ENCODE results near the gene RBM18. TPM values are rescaled to one million over a fixed set of nuclear protein-coding genes. Genes with fewer than 3 reads are reported as not detected.

RBM18 gene
- total and polyA plus RNA-seq, 2 experiments from 2014 or later, result 9.3 to 25.5 TPM

DNA sequence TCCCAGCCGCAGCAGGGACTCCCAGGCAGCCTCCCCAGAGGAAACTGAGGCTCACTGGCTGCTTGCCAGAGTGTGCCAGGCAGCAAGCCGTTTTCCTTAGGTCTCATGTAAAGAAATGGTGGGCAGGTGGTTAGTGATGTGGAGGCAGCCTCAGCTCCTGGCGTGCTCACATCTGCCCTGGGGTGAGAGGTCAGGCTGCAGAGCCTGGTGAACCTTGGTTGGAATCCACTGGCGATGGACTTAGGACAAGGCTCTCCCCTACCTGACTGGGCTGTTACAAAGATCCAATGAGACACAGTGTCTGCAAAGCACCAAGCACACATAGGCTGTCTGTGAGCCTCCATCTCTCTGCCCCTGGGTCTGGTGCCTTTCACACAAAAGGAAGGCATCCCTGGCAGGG lies 66.8 kb downstream of the RBM18 start:
- Mint-ChIP-seq H3K4me3 (no peak overlapping the region), H3K36me3 (ENCODE audit: low read depth) (no peaks in the 10 kb centered on the region), H3K4me1 (peaks cover 8% of the 10 kb centered on the region), H3K27ac (no peak overlapping the region), H3K27me3 (ENCODE audit: insufficient read depth, low read depth, poor library complexity) (peaks cover 4% of the 10 kb centered on the region), H3K9me3 (no peaks in the 10 kb centered on the region; the same call in 2 of the 3 replicates)
- Histone ChIP-seq H3K4me1 (ENCODE audit: insufficient read depth) (peaks cover under 1% of the 10 kb centered on the region; the same call in 1 of the 2 replicates), H3K9me2 (ENCODE audit: insufficient read depth) (no peaks in the 10 kb centered on the region), H4K20me1 (replicated peaks; ENCODE audit: insufficient read depth) (no peaks in the 10 kb centered on the region), H3K4me2 (no peak overlapping the region), H3K4me3 (no peak overlapping the region), H3K27ac (ENCODE audit: low read depth) (no peak overlapping the region), H3F3A (replicated peaks; ENCODE audit: low read depth) (no peaks in the 10 kb centered on the region), H3K36me3 (ENCODE audit: insufficient read depth) (no peaks in the 10 kb centered on the region), H2AFZ (no peak overlapping the region), H3K27me3 (ENCODE audit: insufficient read depth) (no peaks in the 10 kb centered on the region), H3K79me2 (replicated peaks; ENCODE audit: insufficient read depth) (no peaks in the 10 kb centered on the region)
- ATAC-seq, result no peak
- TF ChIP-seq STAT1 (IDR thresholded peaks at IDR 0.05; ENCODE audit: unreplicated experiment) (no peak), EZH2 (IDR thresholded peaks at IDR 0.05; ENCODE audit: low read depth, unreplicated experiment) (no peak), POLR2AphosphoS5 (IDR thresholded peaks at IDR 0.05; ENCODE audit: low read depth) (no peak), REST (IDR thresholded peaks at IDR 0.05; ENCODE audit: unreplicated experiment) (no peak), ETS1 (IDR thresholded peaks at IDR 0.05) (no peak), JUNB (IDR thresholded peaks at IDR 0.05; ENCODE audit: unreplicated experiment) (no peak), EZH2phosphoT487 (IDR thresholded peaks at IDR 0.05; ENCODE audit: unreplicated experiment) (no peak), ZNF331 (CRISPR knock-in tag; IDR thresholded peaks at IDR 0.05; ENCODE audit: low read depth) (no peak)
- TF ChIP-seq, protein P1, sequence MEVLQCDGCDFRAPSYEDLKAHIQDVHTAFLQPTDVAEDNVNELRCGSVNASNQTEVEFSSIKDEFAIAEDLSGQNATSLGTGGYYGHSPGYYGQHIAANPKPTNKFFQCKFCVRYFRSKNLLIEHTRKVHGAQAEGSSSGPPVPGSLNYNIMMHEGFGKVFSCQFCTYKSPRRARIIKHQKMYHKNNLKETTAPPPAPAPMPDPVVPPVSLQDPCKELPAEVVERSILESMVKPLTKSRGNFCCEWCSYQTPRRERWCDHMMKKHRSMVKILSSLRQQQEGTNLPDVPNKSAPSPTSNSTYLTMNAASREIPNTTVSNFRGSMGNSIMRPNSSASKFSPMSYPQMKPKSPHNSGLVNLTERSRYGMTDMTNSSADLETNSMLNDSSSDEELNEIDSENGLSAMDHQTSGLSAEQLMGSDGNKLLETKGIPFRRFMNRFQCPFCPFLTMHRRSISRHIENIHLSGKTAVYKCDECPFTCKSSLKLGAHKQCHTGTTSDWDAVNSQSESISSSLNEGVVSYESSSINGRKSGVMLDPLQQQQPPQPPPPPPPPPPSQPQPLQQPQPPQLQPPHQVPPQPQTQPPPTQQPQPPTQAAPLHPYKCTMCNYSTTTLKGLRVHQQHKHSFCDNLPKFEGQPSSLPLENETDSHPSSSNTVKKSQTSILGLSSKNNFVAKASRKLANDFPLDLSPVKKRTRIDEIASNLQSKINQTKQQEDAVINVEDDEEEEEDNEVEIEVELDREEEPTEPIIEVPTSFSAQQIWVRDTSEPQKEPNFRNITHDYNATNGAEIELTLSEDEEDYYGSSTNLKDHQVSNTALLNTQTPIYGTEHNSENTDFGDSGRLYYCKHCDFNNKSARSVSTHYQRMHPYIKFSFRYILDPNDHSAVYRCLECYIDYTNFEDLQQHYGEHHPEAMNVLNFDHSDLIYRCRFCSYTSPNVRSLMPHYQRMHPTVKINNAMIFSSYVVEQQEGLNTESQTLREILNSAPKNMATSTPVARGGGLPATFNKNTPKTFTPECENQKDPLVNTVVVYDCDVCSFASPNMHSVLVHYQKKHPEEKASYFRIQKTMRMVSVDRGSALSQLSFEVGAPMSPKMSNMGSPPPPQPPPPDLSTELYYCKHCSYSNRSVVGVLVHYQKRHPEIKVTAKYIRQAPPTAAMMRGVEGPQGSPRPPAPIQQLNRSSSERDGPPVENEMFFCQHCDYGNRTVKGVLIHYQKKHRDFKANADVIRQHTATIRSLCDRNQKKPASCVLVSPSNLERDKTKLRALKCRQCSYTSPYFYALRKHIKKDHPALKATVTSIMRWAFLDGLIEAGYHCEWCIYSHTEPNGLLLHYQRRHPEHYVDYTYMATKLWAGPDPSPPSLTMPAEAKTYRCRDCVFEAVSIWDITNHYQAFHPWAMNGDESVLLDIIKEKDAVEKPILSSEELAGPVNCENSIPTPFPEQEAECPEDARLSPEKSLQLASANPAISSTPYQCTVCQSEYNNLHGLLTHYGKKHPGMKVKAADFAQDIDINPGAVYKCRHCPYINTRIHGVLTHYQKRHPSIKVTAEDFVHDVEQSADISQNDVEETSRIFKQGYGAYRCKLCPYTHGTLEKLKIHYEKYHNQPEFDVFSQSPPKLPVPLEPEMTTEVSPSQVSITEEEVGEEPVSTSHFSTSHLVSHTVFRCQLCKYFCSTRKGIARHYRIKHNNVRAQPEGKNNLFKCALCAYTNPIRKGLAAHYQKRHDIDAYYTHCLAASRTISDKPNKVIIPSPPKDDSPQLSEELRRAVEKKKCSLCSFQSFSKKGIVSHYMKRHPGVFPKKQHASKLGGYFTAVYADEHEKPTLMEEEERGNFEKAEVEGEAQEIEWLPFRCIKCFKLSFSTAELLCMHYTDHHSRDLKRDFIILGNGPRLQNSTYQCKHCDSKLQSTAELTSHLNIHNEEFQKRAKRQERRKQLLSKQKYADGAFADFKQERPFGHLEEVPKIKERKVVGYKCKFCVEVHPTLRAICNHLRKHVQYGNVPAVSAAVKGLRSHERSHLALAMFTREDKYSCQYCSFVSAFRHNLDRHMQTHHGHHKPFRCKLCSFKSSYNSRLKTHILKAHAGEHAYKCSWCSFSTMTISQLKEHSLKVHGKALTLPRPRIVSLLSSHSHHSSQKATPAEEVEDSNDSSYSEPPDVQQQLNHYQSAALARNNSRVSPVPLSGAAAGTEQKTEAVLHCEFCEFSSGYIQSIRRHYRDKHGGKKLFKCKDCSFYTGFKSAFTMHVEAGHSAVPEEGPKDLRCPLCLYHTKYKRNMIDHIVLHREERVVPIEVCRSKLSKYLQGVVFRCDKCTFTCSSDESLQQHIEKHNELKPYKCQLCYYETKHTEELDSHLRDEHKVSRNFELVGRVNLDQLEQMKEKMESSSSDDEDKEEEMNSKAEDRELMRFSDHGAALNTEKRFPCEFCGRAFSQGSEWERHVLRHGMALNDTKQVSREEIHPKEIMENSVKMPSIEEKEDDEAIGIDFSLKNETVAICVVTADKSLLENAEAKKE (CRISPR knock-in tag; IDR thresholded peaks at IDR 0.05), result no peak
- DNase-seq (ENCODE audit: low spot score), result no peak

All from GM23338 (cell line).